Kidney epithelial cell (primary cell): ENCODE results near the gene CLIC3. TPM values are rescaled to one million over a fixed set of nuclear protein-coding genes. Genes with fewer than 3 reads are reported as not detected.

Experiments
- DNase-seq: peaks from one replicate; pipeline ENCODE4 v3.0.0-alpha.2; 2010; ENCODE audit warnings: low read depth
- H3K27me3 ChIP-seq: 2 replicates; pipeline ENCODE4 v1.6.0; 2011; ENCODE audit warnings: low read length; ENCODE audit not compliant: control insufficient read depth, insufficient read depth
- H3K36me3 ChIP-seq: 2 replicates; pipeline ENCODE4 v1.5.1; 2011; ENCODE audit warnings: low read length; ENCODE audit not compliant: control insufficient read depth, insufficient read depth
- H3K4me3 ChIP-seq: 2 replicates; pipeline ENCODE4 v1.5.1; 2011; ENCODE audit warnings: low read depth, mild to moderate bottlenecking, control low read depth, low read length
- total RNA-seq: library from RNA; depleted of rRNA; stranded (reverse); fragments of >200 nt; gene quantifications from 2 replicates; pipeline ENCODE4 v1.2.3, GENCODE V29; 2015
- TF ChIP-seq, protein P1 (sequence below): IDR thresholded peaks from 2 replicates; pipeline ENCODE4 v1.5.1; 2011; ENCODE audit warnings: mild to moderate bottlenecking, moderate library complexity, low read length, control low read depth, inconsistent platforms; ENCODE audit not compliant: insufficient read depth, poor library complexity, severe bottlenecking

The CLIC3 gene
- total RNA-seq, 1 donor from 2014 or later, result not detected

DNA sequence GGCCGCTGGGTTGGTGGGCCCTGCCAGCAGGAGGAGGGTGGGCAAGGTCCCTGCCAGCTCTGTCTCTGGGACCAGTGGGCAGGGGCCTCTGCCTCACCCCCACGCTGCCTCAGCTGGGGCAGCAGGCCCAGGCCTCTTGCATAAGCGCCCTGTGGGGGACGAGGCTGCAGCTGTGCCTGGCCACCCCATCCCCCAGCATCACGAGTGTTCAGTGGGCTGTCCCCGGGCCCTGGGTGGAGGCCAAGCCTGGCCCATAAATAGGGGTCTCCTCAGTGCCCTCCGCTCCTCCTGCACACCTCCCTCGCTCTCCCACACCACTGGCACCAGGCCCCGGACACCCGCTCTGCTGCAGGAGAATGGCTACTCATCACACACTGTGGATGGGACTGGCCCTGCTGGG, 19.1 kb downstream of the CLIC3 start, which contains the start of gene PTGDS:
Gene PTGDS (plus strand): TSS at position 282 of the 400 bp plus-strand sequence. CDS start 75 bp downstream, at position 357.
- Histone ChIP-seq H3K27me3 (no peaks in the 10 kb centered on the region), H3K4me3 (peak within 1 kb of the TSS; percentile 37)
- no peak for DNase-seq

DNA sequence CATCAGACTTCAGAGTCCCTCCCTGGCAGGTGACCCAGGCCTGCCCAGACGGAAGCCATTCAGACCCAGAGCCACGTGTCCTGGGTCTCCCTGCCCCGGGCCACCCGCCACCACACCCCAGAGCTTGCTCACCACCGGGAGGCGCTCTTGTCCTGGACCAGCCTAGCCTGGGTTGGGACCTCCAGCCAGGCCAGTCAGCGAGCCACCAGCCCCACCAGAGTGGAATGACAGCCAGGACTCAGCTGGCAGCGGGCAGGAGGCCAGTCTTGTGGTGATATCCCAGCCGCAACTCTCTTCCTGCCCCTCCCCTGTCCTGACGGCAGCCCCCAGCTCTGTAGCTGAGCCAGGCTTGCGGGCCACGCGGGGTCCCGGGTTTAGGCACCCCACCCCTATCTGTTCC, 20.7 kb downstream of the CLIC3 start:
- TF ChIP-seq, protein P1, sequence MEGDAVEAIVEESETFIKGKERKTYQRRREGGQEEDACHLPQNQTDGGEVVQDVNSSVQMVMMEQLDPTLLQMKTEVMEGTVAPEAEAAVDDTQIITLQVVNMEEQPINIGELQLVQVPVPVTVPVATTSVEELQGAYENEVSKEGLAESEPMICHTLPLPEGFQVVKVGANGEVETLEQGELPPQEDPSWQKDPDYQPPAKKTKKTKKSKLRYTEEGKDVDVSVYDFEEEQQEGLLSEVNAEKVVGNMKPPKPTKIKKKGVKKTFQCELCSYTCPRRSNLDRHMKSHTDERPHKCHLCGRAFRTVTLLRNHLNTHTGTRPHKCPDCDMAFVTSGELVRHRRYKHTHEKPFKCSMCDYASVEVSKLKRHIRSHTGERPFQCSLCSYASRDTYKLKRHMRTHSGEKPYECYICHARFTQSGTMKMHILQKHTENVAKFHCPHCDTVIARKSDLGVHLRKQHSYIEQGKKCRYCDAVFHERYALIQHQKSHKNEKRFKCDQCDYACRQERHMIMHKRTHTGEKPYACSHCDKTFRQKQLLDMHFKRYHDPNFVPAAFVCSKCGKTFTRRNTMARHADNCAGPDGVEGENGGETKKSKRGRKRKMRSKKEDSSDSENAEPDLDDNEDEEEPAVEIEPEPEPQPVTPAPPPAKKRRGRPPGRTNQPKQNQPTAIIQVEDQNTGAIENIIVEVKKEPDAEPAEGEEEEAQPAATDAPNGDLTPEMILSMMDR, result peak; percentile 16
- no peak overlapping the region for H3K4me3 ChIP-seq
- no peaks in the 10 kb centered on the region for H3K27me3 ChIP-seq
- H3K36me3 ChIP-seq, result no peaks in the 10 kb centered on the region
- DNase-seq, result no peak

More for the DNA sequence above, 19.1 kb downstream of the CLIC3 start, which contains the start of gene PTGDS:
- H3K36me3 ChIP-seq, result no peaks in the 10 kb centered on the region
- TF ChIP-seq, protein P1, result no peak

DNA sequence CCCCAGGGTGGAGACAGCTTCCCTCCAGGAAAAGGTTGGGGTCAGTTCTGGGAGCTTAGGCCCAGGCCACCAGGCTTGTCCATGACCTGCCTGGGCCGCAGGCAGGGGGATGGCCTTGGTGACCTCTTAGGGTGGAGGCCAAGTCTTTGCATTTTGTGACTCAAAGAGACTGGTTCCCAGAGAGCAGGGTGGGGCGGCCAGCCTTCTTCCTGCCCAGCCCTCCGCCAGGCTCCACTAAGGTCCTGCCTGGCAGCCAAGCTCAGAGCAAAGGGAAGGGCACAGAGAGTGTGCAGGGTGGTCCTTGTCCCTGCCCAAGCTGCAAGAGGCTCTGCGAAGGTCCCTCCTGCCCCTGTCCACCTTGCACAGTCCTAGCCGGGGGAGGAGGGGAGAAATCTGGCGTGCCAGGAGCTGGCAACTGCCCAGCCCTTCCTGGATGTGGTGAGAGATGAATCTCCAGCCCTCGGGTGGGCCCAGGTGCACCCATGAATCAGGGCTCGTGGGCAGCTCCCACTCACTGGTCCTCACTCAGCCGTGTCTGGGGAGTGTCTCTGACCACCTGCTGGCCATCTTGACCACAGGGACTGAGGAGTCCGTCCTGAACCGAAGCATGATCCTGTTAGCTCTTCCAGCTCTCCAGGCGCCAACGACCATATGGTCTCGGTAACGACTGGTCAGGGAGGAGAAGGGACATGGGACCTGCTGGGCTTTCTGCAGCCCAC, 21.4 kb downstream of the CLIC3 start:
- no peak overlapping the region for H3K4me3 ChIP-seq
- H3K36me3 ChIP-seq, result no peaks in the 10 kb centered on the region
- H3K27me3 ChIP-seq, result peaks cover 2% of the 10 kb centered on the region
- no peak for DNase-seq
- TF ChIP-seq, protein P1, result no peak

DNA sequence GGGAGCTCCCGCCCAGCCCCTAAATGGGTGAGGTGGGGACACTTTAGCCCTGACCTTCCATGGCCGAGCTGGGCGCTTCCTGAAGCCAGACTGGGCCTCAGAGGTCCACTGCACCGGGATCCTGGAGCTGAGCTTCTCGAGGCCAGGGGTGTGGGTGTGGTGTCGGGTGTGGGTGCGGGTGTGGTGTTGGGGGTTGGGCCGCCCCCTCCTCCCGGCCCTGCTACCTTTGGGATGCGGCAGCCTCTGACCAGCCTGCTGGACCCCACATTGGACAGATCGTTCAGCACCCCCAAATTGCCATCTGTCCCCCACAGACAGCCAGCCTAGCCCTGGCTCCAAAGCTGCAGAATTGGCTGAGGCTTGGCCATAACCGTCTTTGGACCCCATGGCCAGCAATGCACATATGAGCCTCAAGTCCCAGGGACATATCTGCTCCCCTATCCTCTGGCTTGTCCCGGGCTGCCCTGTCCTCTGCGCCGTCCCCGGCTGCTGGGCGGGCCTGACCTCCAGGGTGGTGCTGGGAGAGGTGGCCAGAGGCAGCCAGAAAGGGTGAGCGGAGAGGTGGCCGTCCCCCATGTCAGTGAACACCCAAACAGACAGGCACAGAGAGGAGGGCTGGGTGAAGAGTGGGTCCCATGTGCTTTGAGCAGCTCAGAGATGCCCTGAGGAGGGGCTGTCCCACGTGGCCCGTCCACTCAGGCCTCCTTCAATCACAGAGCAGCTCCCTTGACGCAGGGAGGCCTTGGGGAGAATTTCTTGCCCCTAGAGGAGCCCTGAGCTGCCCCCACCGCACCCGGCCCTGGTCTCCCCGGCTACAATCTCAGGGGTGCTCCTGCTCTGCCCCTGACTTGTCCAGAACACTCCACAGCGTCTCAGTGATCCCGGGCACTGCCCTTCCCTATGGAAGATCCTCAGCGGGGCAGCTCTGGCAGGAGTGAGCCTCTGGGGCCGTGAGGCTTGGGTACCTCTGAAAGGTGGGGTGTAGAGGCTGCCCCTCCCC, 22.4 kb downstream of the CLIC3 start:
- DNase-seq, result no peak
- Histone ChIP-seq H3K36me3 (no peaks in the 10 kb centered on the region), H3K27me3 (peaks cover 2% of the 10 kb centered on the region), H3K4me3 (no peak overlapping the region)
- TF ChIP-seq, protein P1, result no peak

DNA sequence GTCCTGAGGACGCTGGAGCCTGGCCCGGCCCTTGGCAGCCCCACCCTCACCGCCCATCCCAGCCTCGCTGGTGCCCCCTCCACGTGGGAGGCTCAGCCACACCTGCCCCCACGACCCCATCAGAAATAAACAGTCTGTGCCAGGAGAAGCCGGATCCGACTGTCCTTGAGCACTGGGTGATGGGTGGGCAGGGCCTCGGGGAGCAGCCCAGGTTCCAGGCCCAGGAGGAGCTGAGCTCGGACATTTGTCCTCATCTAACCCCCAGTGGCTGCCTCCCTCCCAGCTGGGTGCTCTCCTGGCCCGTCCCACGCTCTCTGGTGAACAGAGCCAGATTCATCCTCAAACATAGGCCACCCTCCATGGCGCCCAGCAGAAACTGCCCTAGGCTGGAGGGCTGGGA, 23.6 kb downstream of the CLIC3 start:
- H3K36me3 ChIP-seq, result no peaks in the 10 kb centered on the region
- no peak overlapping the region for H3K4me3 ChIP-seq
- no peak for DNase-seq
- TF ChIP-seq, protein P1, result no peak
- H3K27me3 ChIP-seq, result peaks cover 2% of the 10 kb centered on the region
